Astrocyte of the spinal cord (primary cell): ENCODE data around the gene ITGA7.

Experiments used
- DNase-seq: peaks from one replicate; pipeline ENCODE4 v3.0.0; 2011; ENCODE audit warnings: low read depth, low spot score
- H3K4me3 ChIP-seq: 2 replicates; pipeline ENCODE4 v1.5.1; 2011; ENCODE audit warnings: low read depth, mild to moderate bottlenecking, low read length, moderate library complexity
- CTCF ChIP-seq: IDR thresholded peaks from 2 replicates; pipeline ENCODE4 v1.5.1; 2012; ENCODE audit warnings: low read depth, mild to moderate bottlenecking, low read length, inconsistent platforms
- in situ Hi-C: cut with HindIII; loops from 2 replicates; pipeline ENCODE4 v1.10.0; 2017; ENCODE audit warnings: low sequenced_read_pairs

ITGA7 gene

GRCh38 chr12:55718015-55718414, 10.3 kb upstream of the ITGA7 start:
- no peak for TF ChIP-seq CTCF
- H3K4me3 ChIP-seq: no peak overlapping the region
- in situ Hi-C loops: no loop called here
- DNase-seq: no peak

GRCh38 chr12:55717011-55718007, 9.6 kb upstream of the ITGA7 start:
- TF ChIP-seq CTCF: no peak
- peak; percentile 74 for DNase-seq
- peak overlapping the region; percentile 63 for H3K4me3 ChIP-seq
- in situ Hi-C loops: no loop called here

GRCh38 chr12:55716582-55716957, 8.9 kb upstream of the ITGA7 start:
- peak overlapping the region; percentile 63 for H3K4me3 ChIP-seq
- in situ Hi-C loops: no loop called here

GRCh38 chr12:55715833-55716581, 8.3 kb upstream of the ITGA7 start, which contains the start of gene BLOC1S1:
BLOC1S1 (plus strand) TSS chr12:55716046; CDS start chr12:55716052, 6 bp downstream.
- in situ Hi-C loops: no loop called here
- TF ChIP-seq CTCF: no peak
- peak; percentile 96 for DNase-seq
- peak within 1 kb of the TSS; percentile 63 for H3K4me3 ChIP-seq

More at GRCh38 chr12:55716582-55716957, 8.9 kb upstream of the ITGA7 start:
- no peak for TF ChIP-seq CTCF
- no peak for DNase-seq

GRCh38 chr12:55715169-55715764, 7.6 kb upstream of the ITGA7 start:
- in situ Hi-C loops: no loop called here
- H3K4me3 ChIP-seq: peak overlapping the region; percentile 63
- no peak for TF ChIP-seq CTCF
- no peak for DNase-seq

GRCh38 chr12:55713721-55714120, 6.0 kb upstream of the ITGA7 start:
- in situ Hi-C loops: no loop called here
- no peak for TF ChIP-seq CTCF
- DNase-seq: peak; percentile 66
- no peak overlapping the region for H3K4me3 ChIP-seq
